ENCODE results near the gene GAS7.

The GAS7 gene

DNA sequence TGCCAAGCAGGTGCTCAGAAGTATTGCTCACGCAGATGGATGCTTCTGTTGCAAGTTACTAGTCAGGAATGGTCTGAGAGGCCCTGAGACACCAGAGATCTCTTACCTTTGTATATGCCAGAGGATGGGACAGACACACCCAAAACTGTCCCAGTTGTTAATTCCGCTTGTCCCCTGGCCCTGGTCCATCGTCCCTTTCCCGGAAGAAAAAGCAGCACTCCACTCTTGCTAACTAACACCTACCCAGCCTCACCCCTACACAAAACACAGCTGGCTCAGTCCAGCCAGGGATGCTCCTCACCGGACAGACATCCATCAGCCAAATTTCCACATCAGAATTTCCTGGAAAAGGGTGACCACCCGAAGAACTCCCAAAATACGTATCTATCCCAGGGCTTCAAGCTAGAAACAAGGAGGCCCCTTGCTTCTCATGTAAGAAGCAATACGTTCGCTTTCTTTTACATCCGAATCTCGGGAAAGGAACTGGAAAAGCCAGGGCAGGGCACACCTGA is 2.0 kb downstream of the GAS7 start:
- no peak for TF ChIP-seq JUND (IDR thresholded peaks at IDR 0.05; ENCODE audit: low read depth)
- DNase-seq (ENCODE audit: low read depth in 1 of 2, low spot score in 1 of 2), result no peak
- in situ Hi-C loops (cut with HindIII; ENCODE audit: low pct_unique_long_range_greater_than_20kb, low sequenced_read_pairs), result no loop called here

GRCh38 chr17:10195090-10195805 is 3.2 kb downstream of the GAS7 start:
- no peak for TF ChIP-seq JUND (IDR thresholded peaks at IDR 0.05; ENCODE audit: low read depth)
- in situ Hi-C loops (cut with HindIII; ENCODE audit: low pct_unique_long_range_greater_than_20kb, low sequenced_read_pairs), result no loop called here
- no peak for DNase-seq (ENCODE audit: low read depth in 1 of 2, low spot score in 1 of 2)

DNA sequence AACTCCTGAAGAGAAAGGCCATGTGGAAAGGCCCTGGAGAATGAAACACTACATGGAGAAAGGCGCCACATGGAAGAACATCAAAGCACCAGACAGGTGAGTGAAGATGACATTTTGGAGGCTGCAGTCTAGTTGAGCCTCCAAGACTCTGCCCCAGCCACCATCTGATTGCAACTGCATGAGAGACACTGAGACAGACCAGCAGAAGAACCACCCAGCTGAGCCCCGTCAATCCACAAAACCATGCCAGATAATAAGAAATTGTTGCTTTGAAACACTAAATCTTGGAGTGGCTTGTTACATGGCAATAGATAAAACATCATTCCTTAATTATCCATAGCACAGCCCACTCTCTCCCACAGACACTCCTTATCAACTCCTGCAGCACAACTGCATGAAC is 4.8 kb downstream of the GAS7 start:
- in situ Hi-C loops (cut with HindIII; ENCODE audit: low pct_unique_long_range_greater_than_20kb, low sequenced_read_pairs), result no loop called here
- no peak for TF ChIP-seq JUND (IDR thresholded peaks at IDR 0.05; ENCODE audit: low read depth)
- no peak for DNase-seq (ENCODE audit: low read depth in 1 of 2, low spot score in 1 of 2)

GRCh38 chr17:10192972-10193371 is 5.4 kb downstream of the GAS7 start:
- DNase-seq (ENCODE audit: low read depth in 1 of 2, low spot score in 1 of 2), result no peak
- in situ Hi-C loops (cut with HindIII; ENCODE audit: low pct_unique_long_range_greater_than_20kb, low sequenced_read_pairs), result no loop called here

DNA sequence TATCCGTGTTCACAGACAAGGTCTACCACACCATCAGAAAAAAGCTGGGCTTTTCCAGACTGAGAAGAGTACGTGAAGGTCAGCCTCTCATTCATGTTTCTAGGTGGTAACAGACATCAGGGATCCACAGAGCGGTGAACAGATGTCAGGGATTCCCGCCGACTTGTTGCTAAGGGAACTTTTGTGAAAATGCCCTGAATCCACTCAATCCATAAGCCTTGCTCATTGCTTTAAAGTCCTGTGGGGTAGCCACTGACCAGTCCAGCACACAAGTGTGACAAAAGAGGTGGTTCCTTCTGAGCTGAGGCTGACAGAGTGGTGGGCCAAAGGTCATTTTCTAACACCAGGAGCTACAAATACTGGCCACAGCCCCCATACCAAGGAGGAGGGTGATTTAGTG is 5.9 kb downstream of the GAS7 start:
- in situ Hi-C loops (cut with HindIII; ENCODE audit: low pct_unique_long_range_greater_than_20kb, low sequenced_read_pairs), result no loop called here
- DNase-seq (ENCODE audit: low read depth in 1 of 2, low spot score in 1 of 2), result no peak
- TF ChIP-seq JUND (IDR thresholded peaks at IDR 0.05; ENCODE audit: low read depth), result no peak

More at GRCh38 chr17:10192972-10193371, 5.4 kb downstream of the GAS7 start:
- TF ChIP-seq JUND (IDR thresholded peaks at IDR 0.05; ENCODE audit: low read depth), result no peak

GRCh38 chr17:10187456-10187855 is 10.9 kb downstream of the GAS7 start:
- no peak for TF ChIP-seq JUND (IDR thresholded peaks at IDR 0.05; ENCODE audit: low read depth)
- no peak for DNase-seq (ENCODE audit: low read depth in 1 of 2, low spot score in 1 of 2)
- in situ Hi-C loops (cut with HindIII; ENCODE audit: low pct_unique_long_range_greater_than_20kb, low sequenced_read_pairs), result no loop called here

GRCh38 chr17:10186771-10187410 is 11.5 kb downstream of the GAS7 start:
- no peak for DNase-seq (ENCODE audit: low read depth in 1 of 2, low spot score in 1 of 2)
- TF ChIP-seq JUND (IDR thresholded peaks at IDR 0.05; ENCODE audit: low read depth), result no peak
- in situ Hi-C loops (cut with HindIII; ENCODE audit: low pct_unique_long_range_greater_than_20kb, low sequenced_read_pairs), result no loop called here

DNA sequence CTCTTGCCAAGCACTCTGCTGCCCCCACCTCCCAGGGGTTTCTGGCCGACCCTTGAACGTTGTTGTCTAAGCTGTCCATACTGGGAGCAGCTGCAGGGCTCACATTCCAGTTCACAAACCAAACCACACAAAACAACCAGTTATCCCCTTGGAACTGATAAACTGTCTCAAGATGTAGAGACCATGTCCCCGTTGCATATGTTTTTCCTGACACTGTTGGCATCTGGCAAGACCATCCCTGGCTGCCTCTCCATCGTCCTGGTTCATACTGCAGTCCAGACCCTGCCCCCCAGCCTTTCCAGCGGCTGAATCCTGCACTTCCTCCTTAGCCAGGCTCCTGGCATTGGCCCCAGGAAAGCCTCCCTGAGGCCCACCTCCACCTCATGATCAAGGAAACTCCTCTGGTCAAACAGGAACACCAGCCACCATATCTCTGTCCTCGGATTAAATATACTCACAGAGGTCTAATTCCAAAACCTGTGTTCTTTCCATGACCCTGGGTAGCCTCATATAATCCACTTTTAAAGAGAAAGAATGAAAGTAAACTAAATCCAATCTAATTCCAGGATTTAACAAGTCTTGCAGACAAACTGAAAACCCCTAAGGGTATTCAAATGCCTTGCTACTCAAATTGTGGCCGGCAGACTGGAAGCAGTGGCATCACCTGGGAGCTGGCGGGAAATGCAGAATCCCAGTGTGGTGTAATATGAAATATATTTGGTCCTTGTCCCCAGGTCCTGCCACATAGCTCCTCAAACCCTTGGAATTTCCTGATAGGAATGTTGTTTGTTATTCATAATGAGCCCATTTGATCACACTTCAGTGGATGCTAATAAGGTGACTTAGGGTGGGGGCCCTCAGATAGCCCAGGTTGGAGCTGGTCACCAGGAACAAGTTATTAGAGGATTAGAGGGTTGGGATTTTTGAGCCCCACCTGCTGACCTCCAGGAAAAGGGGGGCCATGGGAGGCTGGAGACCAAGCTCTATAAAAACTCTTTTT is 14.2 kb downstream of the GAS7 start:
- TF ChIP-seq JUND (IDR thresholded peaks at IDR 0.05; ENCODE audit: low read depth), result no peak
- in situ Hi-C loops (cut with HindIII; ENCODE audit: low pct_unique_long_range_greater_than_20kb, low sequenced_read_pairs), result no loop called here
- DNase-seq (ENCODE audit: low read depth in 1 of 2, low spot score in 1 of 2), result peak in 1 of 2 experiments; percentile 6

- no peak for TF ChIP-seq JUND (IDR thresholded peaks at IDR 0.05; ENCODE audit: low read depth)
- no peak for DNase-seq (ENCODE audit: low read depth in 1 of 2, low spot score in 1 of 2)
- in situ Hi-C loops (cut with HindIII; ENCODE audit: low pct_unique_long_range_greater_than_20kb, low sequenced_read_pairs), result no loop called here
Observed at GRCh38 chr17:10182785-10183184, 15.6 kb downstream of the GAS7 start.

GRCh38 chr17:10178506-10178991 is 19.9 kb downstream of the GAS7 start:
- in situ Hi-C loops (cut with HindIII; ENCODE audit: low pct_unique_long_range_greater_than_20kb, low sequenced_read_pairs), result no loop called here
- DNase-seq (ENCODE audit: low read depth in 1 of 2, low spot score in 1 of 2), result no peak
- TF ChIP-seq JUND (IDR thresholded peaks at IDR 0.05; ENCODE audit: low read depth), result no peak

GRCh38 chr17:10177913-10178505 is 20.4 kb downstream of the GAS7 start:
- no peak for TF ChIP-seq JUND (IDR thresholded peaks at IDR 0.05; ENCODE audit: low read depth)
- in situ Hi-C loops (cut with HindIII; ENCODE audit: low pct_unique_long_range_greater_than_20kb, low sequenced_read_pairs), result no loop called here
- no peak for DNase-seq (ENCODE audit: low read depth in 1 of 2, low spot score in 1 of 2)
